ENCODE results near the gene ENAH.
"Not testable (repeated sequence)": the region's sequence is repeated elsewhere in the genome, so short reads cannot be mapped to it uniquely, and the experiment has no call there.

The ENAH gene

GRCh38 chr1:225617956-225618355, 35.0 kb downstream of the ENAH start:
- H3K27ac ChIP-seq (replicated peaks), result no peak overlapping the region
- TF ChIP-seq GABPA (IDR thresholded peaks at IDR 0.05; ENCODE audit: low read depth) (no peak), CTCF (IDR thresholded peaks at IDR 0.05; ENCODE audit: insufficient read depth, low read length) (no peak), SPI1 (IDR thresholded peaks at IDR 0.05; ENCODE audit: borderline replicate concordance, low read depth) (no peak), REST (IDR thresholded peaks at IDR 0.05; ENCODE audit: insufficient replicate concordance, low read depth) (no peak), POLR2AphosphoS5 (IDR thresholded peaks at IDR 0.05; ENCODE audit: low read depth) (no peak)
- H3K4me3 ChIP-seq (replicated peaks; ENCODE audit: insufficient read depth, low read length), result no peak overlapping the region
- DNase-seq (ENCODE audit: low read depth in 1 of 2, low spot score in 1 of 2), result no peak
- no peaks in the 10 kb centered on the region for H3K27me3 ChIP-seq (ENCODE audit: insufficient read depth, poor library complexity, severe bottlenecking)

- Histone ChIP-seq H3K27me3 (ENCODE audit: insufficient read depth, poor library complexity, severe bottlenecking) (no peaks in the 10 kb centered on the region), H3K27ac (replicated peaks) (no peak overlapping the region), H3K4me3 (replicated peaks; ENCODE audit: insufficient read depth, low read length) (no peak overlapping the region)
- TF ChIP-seq SPI1 (IDR thresholded peaks at IDR 0.05; ENCODE audit: borderline replicate concordance, low read depth) (no peak), REST (IDR thresholded peaks at IDR 0.05; ENCODE audit: insufficient replicate concordance, low read depth) (no peak), CTCF (IDR thresholded peaks at IDR 0.05; ENCODE audit: insufficient read depth, low read length) (no peak), GABPA (IDR thresholded peaks at IDR 0.05; ENCODE audit: low read depth) (no peak), POLR2AphosphoS5 (IDR thresholded peaks at IDR 0.05; ENCODE audit: low read depth) (no peak)
- DNase-seq (ENCODE audit: low read depth in 1 of 2, low spot score in 1 of 2), result no peak
Observed at GRCh38 chr1:225617479-225617878, 35.4 kb downstream of the ENAH start.

- H3K27me3 ChIP-seq (ENCODE audit: insufficient read depth, poor library complexity, severe bottlenecking); H3K4me3 ChIP-seq (replicated peaks; ENCODE audit: insufficient read depth, low read length); H3K27ac ChIP-seq (replicated peaks); DNase-seq (ENCODE audit: low read depth in 1 of 2, low spot score in 1 of 2): not testable (repeated sequence)
Observed at GRCh38 chr1:225615403-225615790, 37.5 kb downstream of the ENAH start.

- DNase-seq (ENCODE audit: low read depth in 1 of 2, low spot score in 1 of 2), result no peak
- H3K27me3 ChIP-seq (ENCODE audit: insufficient read depth, poor library complexity, severe bottlenecking), result no peaks in the 10 kb centered on the region
- TF ChIP-seq POLR2AphosphoS5 (IDR thresholded peaks at IDR 0.05; ENCODE audit: low read depth) (no peak), REST (IDR thresholded peaks at IDR 0.05; ENCODE audit: insufficient replicate concordance, low read depth) (no peak), SPI1 (IDR thresholded peaks at IDR 0.05; ENCODE audit: borderline replicate concordance, low read depth) (no peak), GABPA (IDR thresholded peaks at IDR 0.05; ENCODE audit: low read depth) (no peak), CTCF (IDR thresholded peaks at IDR 0.05; ENCODE audit: insufficient read depth, low read length) (no peak)
- no peak overlapping the region for H3K4me3 ChIP-seq (replicated peaks; ENCODE audit: insufficient read depth, low read length)
- H3K27ac ChIP-seq (replicated peaks), result no peak overlapping the region
Observed at GRCh38 chr1:225613006-225613405, 39.9 kb downstream of the ENAH start.

All from HL-60 (cell line).